Measurements from ENCODE around the gene TRPV2.

TRPV2 gene

DNA sequence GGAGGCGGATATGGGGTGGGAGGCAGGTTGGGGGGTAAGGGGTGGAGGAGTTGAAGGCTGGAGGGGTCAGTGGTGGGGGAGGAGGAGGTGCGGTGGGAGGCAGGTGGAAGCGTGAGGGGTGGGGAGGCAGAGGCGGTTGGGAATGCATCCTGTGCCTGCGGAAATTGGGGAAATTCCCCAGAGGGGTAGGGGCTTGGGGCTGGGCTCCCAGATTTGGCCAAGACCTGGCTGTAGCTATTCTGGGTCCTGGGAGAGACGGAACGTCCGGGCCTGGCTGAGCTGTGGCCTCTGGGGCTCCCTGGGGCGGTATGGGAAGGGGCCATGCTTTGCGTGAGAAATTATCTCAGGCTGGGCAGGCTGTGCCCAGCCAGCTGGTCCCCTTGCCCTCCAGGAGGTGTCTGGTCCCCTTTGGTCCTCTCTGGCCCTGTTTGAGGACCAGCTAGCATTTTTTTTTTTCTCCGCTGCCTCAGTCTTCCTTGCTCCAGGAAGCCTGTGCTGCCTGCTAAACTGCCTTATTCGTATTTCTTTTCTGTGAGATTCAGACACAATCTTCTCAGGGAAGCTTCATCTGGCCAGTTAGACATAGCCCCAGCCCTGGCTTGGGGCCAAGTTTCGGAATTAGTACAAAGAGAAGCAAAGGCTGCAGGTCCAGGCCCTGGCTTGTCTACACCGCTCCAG lies 7.3 kb upstream of the TRPV2 start:
- no peak for DNase-seq (ENCODE audit: low spot score)

GRCh38 chr17:16417399-16417798 lies 2.0 kb downstream of the TRPV2 start:
- no peak for DNase-seq (ENCODE audit: low spot score)

DNA sequence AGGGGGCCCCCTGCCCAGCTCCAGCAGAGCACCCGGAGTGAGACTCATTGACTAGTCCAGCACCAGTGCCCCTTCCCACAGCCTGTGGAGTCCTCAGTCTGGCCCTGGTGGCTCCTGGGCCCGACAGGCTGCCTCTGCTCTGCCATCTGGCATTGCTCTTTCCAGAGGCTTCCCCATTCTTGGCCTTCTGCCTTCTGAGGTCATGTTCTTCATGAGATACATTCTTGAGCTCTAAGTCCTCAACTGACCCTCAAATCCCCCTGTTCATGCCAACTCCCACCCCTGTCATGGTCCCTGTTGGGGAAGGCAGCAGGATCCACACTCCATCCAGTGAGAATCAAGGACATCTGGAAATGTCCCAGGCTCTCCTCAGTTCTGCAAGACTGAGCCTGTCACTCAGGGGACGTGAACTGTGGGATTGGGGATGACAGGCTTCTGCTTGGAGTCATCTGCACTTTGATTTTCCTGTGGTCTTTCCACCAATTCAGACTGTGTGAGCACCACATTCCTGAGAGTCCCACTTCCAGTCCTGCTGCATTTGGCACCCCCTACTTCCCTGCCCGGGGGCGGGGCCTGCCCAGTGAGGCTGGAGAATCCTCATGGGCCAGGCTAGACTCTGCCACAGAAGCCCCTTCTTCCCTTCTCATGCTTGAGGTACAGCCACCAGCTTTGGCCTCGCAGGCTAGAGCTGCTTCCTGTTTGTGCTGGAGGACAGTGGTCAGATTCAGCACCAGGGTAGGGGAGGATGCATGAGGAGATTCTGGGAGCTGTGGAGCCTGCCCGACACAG lies 2.7 kb downstream of the TRPV2 start:
- no peak for DNase-seq (ENCODE audit: low spot score)

GRCh38 chr17:16418685-16419068 lies 3.3 kb downstream of the TRPV2 start:
- DNase-seq (ENCODE audit: low spot score) = peak; percentile 43

DNA sequence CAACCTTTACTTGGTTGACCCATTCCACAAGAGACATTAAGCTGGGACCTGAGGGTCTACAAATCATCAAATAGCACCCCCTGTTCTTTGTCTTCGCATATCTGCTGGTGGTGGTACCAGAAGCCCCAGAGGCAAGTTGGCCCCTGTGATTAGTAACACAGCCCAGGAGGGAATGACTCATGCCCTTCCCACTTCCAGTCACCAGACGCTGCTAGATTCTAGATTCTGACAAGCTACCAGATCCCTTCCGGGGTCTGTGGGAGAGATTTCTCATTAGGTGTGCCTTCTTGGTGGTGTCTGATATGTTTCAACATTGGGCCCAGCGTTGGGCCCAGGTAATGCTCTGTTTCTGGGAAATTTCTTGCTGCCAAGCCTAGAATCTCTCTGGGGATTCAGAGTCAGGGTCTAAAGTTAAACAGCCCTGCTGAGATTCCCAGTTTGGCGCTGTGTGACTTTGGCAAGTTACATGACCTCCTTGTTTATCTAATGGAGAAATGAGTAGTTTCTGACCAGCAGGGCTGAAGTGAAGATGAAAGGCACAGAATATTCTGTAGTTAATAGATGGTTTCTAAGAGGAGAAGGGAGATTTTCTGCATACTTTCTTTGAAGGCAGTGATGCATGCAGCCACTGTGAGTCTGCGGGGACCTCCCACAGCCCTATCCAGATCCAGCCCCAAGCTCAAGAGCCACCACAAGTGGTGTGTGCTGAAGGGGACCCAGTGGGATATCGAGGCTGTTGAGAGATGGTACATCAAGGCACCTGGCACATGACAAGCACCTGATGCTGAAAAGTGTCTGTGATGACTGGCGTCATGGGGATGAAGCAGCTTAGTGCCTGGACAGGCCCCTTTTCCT lies 3.9 kb downstream of the TRPV2 start:
- DNase-seq (ENCODE audit: low spot score) = peak; percentile 92

- DNase-seq (ENCODE audit: low spot score) = peak; percentile 69
These were observed 4.5 kb downstream of the TRPV2 start for GRCh38 chr17:16419929-16420271.

DNA sequence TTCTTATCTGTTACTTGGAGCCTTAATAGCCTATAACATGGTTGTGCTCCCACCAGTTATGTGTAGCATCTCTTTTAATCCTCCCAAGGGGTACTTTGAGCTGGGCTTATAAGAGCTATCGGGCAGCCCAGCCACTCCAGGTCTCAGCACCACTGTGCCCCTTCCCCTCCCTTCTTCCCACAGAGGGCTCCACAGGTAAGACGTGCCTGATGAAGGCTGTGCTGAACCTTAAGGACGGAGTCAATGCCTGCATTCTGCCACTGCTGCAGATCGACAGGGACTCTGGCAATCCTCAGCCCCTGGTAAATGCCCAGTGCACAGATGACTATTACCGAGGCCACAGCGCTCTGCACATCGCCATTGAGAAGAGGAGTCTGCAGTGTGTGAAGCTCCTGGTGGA lies 7.0 kb downstream of the TRPV2 start:
- DNase-seq (ENCODE audit: low spot score) = no peak

DNA sequence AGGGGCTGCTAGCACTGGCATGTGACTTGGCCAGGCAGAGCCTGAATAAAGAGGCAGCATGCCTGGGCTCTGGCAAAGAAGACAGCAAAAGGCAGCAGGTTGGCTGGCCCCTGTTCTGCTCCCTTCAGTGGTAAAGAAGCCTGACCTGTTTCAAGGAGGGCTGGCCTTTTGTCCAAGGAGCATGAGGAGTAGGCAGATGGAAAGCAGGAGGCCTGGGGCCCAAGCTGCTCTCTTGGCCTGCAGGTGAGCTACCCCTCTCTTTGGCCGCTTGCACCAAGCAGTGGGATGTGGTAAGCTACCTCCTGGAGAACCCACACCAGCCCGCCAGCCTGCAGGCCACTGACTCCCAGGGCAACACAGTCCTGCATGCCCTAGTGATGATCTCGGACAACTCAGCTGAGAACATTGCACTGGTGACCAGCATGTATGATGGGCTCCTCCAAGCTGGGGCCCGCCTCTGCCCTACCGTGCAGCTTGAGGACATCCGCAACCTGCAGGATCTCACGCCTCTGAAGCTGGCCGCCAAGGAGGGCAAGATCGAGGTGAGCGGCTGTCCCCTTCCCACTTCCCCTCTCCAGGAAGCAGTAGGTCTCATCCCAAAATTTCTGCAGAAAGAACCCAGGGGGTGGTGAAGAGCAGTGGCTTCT lies 8.0 kb downstream of the TRPV2 start:
- no peak for DNase-seq (ENCODE audit: low spot score)

DNA sequence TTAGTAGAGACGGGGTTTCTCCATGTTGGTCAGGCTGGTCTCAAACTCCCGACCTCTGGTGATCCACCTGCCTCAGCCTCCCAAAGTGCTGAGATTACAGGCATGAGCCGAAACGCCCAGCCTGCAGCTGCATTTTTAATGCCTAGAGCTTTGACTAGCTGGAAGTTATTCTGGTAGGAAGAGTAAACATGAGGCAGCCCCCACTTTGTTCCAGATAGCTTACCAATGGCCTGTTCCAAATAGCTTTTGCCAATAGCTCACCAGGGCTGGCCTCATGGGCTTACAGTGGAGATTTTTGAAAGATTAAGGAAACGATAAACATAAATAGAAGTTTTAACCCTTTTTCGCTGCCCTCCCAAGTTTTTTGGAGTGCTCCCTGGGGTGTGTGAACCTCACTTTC lies 9.8 kb downstream of the TRPV2 start:
- no peak for DNase-seq (ENCODE audit: low spot score)

DNA sequence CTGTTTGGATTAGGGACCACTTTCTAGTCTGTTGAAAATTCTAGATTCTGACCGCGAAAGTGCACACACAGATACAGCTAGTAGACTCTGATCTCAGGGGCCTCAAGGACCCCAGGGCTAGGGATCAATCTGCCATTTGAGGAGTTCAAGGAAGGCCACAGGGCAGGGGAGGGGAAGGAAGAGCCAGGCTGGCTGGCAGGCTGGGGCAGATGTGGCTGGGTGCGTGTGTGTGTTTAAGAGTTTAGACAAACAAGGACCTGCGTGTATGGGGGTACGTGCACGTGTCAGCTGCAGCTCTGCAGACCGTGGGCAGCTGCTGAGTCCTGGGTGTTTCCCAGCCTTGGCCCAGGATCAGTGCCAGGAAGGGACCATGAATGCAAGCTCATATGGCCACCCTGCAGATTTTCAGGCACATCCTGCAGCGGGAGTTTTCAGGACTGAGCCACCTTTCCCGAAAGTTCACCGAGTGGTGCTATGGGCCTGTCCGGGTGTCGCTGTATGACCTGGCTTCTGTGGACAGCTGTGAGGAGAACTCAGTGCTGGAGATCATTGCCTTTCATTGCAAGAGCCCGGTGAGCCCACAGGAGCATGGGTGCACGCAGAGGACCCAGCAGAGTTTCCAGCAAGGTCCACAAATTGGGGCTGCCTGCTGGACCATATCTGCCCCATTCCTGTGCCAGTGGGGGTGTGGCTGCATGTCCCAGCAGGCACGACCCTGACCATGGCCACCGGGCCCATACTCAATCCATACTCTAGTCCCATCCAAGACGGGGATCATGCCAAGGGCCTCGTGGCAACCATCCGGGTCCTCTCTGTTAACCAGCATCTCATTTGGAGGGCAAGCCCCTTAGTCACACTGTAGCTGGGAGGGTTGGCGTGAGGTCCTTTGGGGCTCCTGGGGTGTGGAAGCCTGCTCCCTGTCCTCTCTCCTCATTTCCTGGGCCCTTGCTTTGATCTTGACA lies 10.6 kb downstream of the TRPV2 start:
- DNase-seq (ENCODE audit: low spot score) = no peak

GRCh38 chr17:16427020-16427419 lies 11.6 kb downstream of the TRPV2 start:
- no peak for DNase-seq (ENCODE audit: low spot score)

GRCh38 chr17:16428098-16428882 lies 12.9 kb downstream of the TRPV2 start:
- DNase-seq (ENCODE audit: low spot score) = peak; percentile 44

GRCh38 chr17:16429083-16429482 lies 13.7 kb downstream of the TRPV2 start:
- DNase-seq (ENCODE audit: low spot score) = no peak

DNA sequence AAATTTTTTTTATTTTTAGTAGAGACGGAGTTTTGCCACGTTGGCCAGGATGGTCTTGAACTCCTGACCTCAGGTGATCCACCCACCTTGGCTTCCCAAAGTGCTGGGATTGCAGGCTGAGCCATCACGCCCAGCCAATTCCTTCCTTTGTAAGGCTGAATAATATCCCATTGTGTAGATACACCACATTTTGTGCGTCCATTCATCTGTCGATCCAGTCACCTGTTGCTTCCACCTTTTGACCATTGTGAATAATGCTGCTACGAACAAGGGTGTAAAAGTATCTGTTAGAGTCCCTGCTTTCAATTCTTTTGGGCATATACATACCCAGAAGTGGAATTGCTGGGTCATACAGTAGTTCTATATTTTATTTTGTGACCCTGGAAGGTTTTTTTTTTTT lies 15.3 kb downstream of the TRPV2 start:
- DNase-seq (ENCODE audit: low spot score) = no peak

GRCh38 chr17:16432017-16432416 lies 16.6 kb downstream of the TRPV2 start:
- DNase-seq (ENCODE audit: low spot score) = no peak

DNA sequence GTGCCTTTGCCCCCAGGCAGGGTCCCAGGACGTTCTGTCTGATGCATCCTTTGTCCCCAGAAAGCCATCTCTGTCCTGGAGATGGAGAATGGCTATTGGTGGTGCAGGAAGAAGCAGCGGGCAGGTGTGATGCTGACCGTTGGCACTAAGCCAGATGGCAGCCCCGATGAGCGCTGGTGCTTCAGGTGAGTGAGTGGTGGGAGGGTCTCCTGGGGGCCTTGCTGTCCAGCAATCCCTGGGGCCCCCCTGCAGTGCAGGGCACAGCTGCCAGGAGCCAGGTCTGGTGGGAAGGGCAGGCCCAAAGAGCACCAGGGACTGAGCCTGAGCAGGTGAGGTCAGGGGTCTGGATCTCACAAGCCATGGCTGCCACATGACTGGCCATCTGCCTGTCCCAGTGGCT lies 18.1 kb downstream of the TRPV2 start:
- DNase-seq (ENCODE audit: low spot score) = no peak

DNA sequence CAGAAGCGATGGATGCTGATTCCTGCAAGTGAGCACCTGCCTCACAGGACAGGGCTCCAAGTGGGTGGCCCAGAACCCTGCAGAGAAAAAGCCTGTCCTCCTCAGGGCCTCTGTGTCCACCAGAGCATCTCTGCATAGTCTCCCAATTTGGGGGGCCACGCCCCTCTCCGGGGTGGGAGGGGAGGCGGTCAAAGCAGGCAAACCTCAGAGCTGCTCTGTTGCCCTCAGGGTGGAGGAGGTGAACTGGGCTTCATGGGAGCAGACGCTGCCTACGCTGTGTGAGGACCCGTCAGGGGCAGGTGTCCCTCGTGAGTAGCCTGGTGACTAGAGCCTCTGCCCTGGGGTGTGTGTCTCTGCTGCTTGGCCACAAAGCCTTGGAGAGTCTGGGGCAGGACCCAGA lies 19.3 kb downstream of the TRPV2 start:
- DNase-seq (ENCODE audit: low spot score) = no peak

GRCh38 chr17:16435925-16436886 lies 20.8 kb downstream of the TRPV2 start:
- DNase-seq (ENCODE audit: low spot score) = no peak

DNA sequence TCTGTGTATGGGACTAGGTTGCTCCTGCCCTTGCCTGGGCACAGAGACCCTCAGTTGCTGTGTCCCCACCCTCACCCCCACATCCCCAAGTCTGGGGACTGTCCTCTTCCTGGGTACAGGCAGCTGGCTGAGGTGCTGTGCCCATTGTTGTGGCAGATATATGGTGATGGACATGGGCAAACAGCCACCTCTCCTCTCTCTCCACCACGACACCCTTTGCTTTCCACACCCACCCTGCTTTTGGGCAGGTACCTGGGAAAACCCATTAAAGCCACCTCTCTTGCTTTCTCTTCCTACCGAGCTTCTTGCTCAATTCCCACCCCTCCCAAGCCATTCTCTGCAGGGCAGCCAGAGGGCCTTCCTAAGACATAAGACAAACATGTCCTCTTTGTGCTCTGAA lies 21.7 kb downstream of the TRPV2 start:
- DNase-seq (ENCODE audit: low spot score) = no peak

Measured in activated CD4-positive, alpha-beta T cell treated with anti-CD3 and anti-CD28 coated beads, Interleukin-2, Interleukin-4, amounts not matched to agents 100 ng/mL and 50 ng/mL, durations not matched to agents 16 hours and 8 hours (primary cell).